ENCODE measurements around the gene GHR.

The GHR gene

GRCh38 chr5:42600441-42600840, 177.2 kb downstream of the GHR start:
- no peak for DNase-seq (ENCODE audit: low read depth, low spot score)

- DNase-seq (ENCODE audit: low read depth, low spot score), result no peak
Measured at GRCh38 chr5:42604171-42604711, 181.0 kb downstream of the GHR start.

- DNase-seq (ENCODE audit: low read depth, low spot score), result no peak
Measured at GRCh38 chr5:42605490-42605889, 182.3 kb downstream of the GHR start.

GRCh38 chr5:42606464-42606869, 183.2 kb downstream of the GHR start:
- no peak for DNase-seq (ENCODE audit: low read depth, low spot score)

- DNase-seq (ENCODE audit: low read depth, low spot score), result no peak
Measured at GRCh38 chr5:42611437-42611836, 188.2 kb downstream of the GHR start.

GRCh38 chr5:42612750-42613366, 189.6 kb downstream of the GHR start:
- DNase-seq (ENCODE audit: low read depth, low spot score), result no peak

GRCh38 chr5:42614509-42614908, 191.3 kb downstream of the GHR start:
- DNase-seq (ENCODE audit: low read depth, low spot score), result no peak

GRCh38 chr5:42620579-42621216, 197.5 kb downstream of the GHR start:
- no peak for DNase-seq (ENCODE audit: low read depth, low spot score)

GRCh38 chr5:42621242-42621641, 198.0 kb downstream of the GHR start:
- DNase-seq (ENCODE audit: low read depth, low spot score), result no peak

GRCh38 chr5:42621662-42622061, 198.4 kb downstream of the GHR start:
- no peak for DNase-seq (ENCODE audit: low read depth, low spot score)

- no peak for DNase-seq (ENCODE audit: low read depth, low spot score)
Measured at GRCh38 chr5:42624912-42625311, 201.7 kb downstream of the GHR start.

- no peak for DNase-seq (ENCODE audit: low read depth, low spot score)
Measured at GRCh38 chr5:42626462-42626861, 203.2 kb downstream of the GHR start.

GRCh38 chr5:42628821-42629220, 205.6 kb downstream of the GHR start:
- DNase-seq (ENCODE audit: low read depth, low spot score), result no peak

GRCh38 chr5:42629284-42629683, 206.0 kb downstream of the GHR start:
- DNase-seq (ENCODE audit: low read depth, low spot score), result no peak

- DNase-seq (ENCODE audit: low read depth, low spot score), result no peak
Measured at GRCh38 chr5:42631241-42631640, 208.0 kb downstream of the GHR start.

- DNase-seq (ENCODE audit: low read depth, low spot score), result no peak
Measured at GRCh38 chr5:42632354-42632900, 209.2 kb downstream of the GHR start.

GRCh38 chr5:42634575-42634974, 211.3 kb downstream of the GHR start:
- no peak for DNase-seq (ENCODE audit: low read depth, low spot score)

GRCh38 chr5:42636425-42636824, 213.2 kb downstream of the GHR start:
- no peak for DNase-seq (ENCODE audit: low read depth, low spot score)

GRCh38 chr5:42636946-42637345, 213.7 kb downstream of the GHR start:
- no peak for DNase-seq (ENCODE audit: low read depth, low spot score)

GRCh38 chr5:42638972-42639371, 215.7 kb downstream of the GHR start:
- DNase-seq (ENCODE audit: low read depth, low spot score), result no peak

- no peak for DNase-seq (ENCODE audit: low read depth, low spot score)
Measured at GRCh38 chr5:42640835-42641234, 217.6 kb downstream of the GHR start.

- DNase-seq (ENCODE audit: low read depth, low spot score), result no peak
Measured at GRCh38 chr5:42641336-42642005, 218.2 kb downstream of the GHR start.

GRCh38 chr5:42642006-42642405, 218.8 kb downstream of the GHR start:
- DNase-seq (ENCODE audit: low read depth, low spot score), result no peak
